ENCODE measurements around the gene ASTN1.
"Not testable (repeated sequence)": the region's sequence is repeated elsewhere in the genome, so short reads cannot be mapped to it uniquely, and the experiment has no call there.

ASTN1 gene

GRCh38 chr1:177106614-177107365 lies 57.7 kb downstream of the ASTN1 start:
- no peak for DNase-seq (ENCODE audit: low read depth, low spot score)

GRCh38 chr1:177106196-177106595 lies 58.3 kb downstream of the ASTN1 start:
- no peak for DNase-seq (ENCODE audit: low read depth, low spot score)

GRCh38 chr1:177103005-177103852 lies 61.3 kb downstream of the ASTN1 start:
- DNase-seq (ENCODE audit: low read depth, low spot score) = no peak

GRCh38 chr1:177092001-177092400 lies 72.5 kb downstream of the ASTN1 start:
- no peak for DNase-seq (ENCODE audit: low read depth, low spot score)

- DNase-seq (ENCODE audit: low read depth, low spot score) = no peak
Measured at GRCh38 chr1:177091040-177091439, 73.5 kb downstream of the ASTN1 start.

GRCh38 chr1:177088966-177089365 lies 75.5 kb downstream of the ASTN1 start:
- no peak for DNase-seq (ENCODE audit: low read depth, low spot score)

GRCh38 chr1:177082855-177083693 lies 81.4 kb downstream of the ASTN1 start:
- no peak for DNase-seq (ENCODE audit: low read depth, low spot score)

GRCh38 chr1:177080564-177080963 lies 83.9 kb downstream of the ASTN1 start:
- no peak for DNase-seq (ENCODE audit: low read depth, low spot score)

GRCh38 chr1:177077734-177078499 lies 86.6 kb downstream of the ASTN1 start:
- no peak for DNase-seq (ENCODE audit: low read depth, low spot score)

GRCh38 chr1:177077006-177077405 lies 87.5 kb downstream of the ASTN1 start:
- DNase-seq (ENCODE audit: low read depth, low spot score) = no peak

- not testable (repeated sequence) for DNase-seq (ENCODE audit: low read depth, low spot score)
Measured at GRCh38 chr1:177074811-177075210, 89.7 kb downstream of the ASTN1 start.

- no peak for DNase-seq (ENCODE audit: low read depth, low spot score)
Measured at GRCh38 chr1:177069490-177069889, 95.0 kb downstream of the ASTN1 start.

- DNase-seq (ENCODE audit: low read depth, low spot score) = no peak
Measured at GRCh38 chr1:177067752-177068410, 96.6 kb downstream of the ASTN1 start.

- DNase-seq (ENCODE audit: low read depth, low spot score) = no peak
Measured at GRCh38 chr1:177065430-177065829, 99.1 kb downstream of the ASTN1 start.

- DNase-seq (ENCODE audit: low read depth, low spot score) = no peak
Measured at GRCh38 chr1:177063648-177064047, 100.9 kb downstream of the ASTN1 start.

GRCh38 chr1:177054542-177054941 lies 110.0 kb downstream of the ASTN1 start:
- DNase-seq (ENCODE audit: low read depth, low spot score) = no peak

GRCh38 chr1:177053648-177054047 lies 110.9 kb downstream of the ASTN1 start:
- no peak for DNase-seq (ENCODE audit: low read depth, low spot score)

GRCh38 chr1:177048314-177049069 lies 116.0 kb downstream of the ASTN1 start:
- no peak for DNase-seq (ENCODE audit: low read depth, low spot score)

GRCh38 chr1:177045151-177045550 lies 119.4 kb downstream of the ASTN1 start:
- no peak for DNase-seq (ENCODE audit: low read depth, low spot score)

- no peak for DNase-seq (ENCODE audit: low read depth, low spot score)
Measured at GRCh38 chr1:177044390-177044789, 120.1 kb downstream of the ASTN1 start.

Data from brain pericyte (primary cell).